SH-SY5Y (cell line): ENCODE measurements around the gene FAM168A.

Experiments
- GATA2 ChIP-seq: IDR thresholded peaks from 2 replicates; pipeline ENCODE4 v1.6.1; 2011; ENCODE audit warnings: mild to moderate bottlenecking, low read depth, low read length
- GATA3 ChIP-seq: IDR thresholded peaks from 2 replicates; pipeline ENCODE4 v1.6.1; 2011; ENCODE audit warnings: low read depth, mild to moderate bottlenecking, low read length, moderate library complexity

GRCh38 chr11:73416786-73417185 is 181.1 kb downstream of the FAM168A start:
- TF ChIP-seq GATA2 (no peak), GATA3 (no peak)
